HUES48 (cell line): Measurements from ENCODE around the gene ELOA.
A peak's percentile ranks its signal among the peaks of the same experiment; 100 is the strongest.
"Not testable (repeated sequence)": the region's sequence is repeated elsewhere in the genome, so short reads cannot be mapped to it uniquely, and the experiment has no call there.

Experiments
- H3K27ac ChIP-seq: one replicate; pipeline ENCODE4 v1.7.0; 2013; ENCODE audit warnings: low read depth, low read length, inconsistent platforms
- H3K27me3 ChIP-seq: 2 replicates; pipeline ENCODE4 v1.6.1; 2013; ENCODE audit warnings: mild to moderate bottlenecking, low read length; ENCODE audit not compliant: control insufficient read depth, insufficient read depth
- H3K36me3 ChIP-seq: 2 replicates; pipeline ENCODE4 v1.6.1; 2013; ENCODE audit warnings: low read length; ENCODE audit not compliant: control insufficient read depth, insufficient read depth
- H3K4me1 ChIP-seq: 2 replicates; pipeline ENCODE4 v1.6.1; 2013; ENCODE audit warnings: mild to moderate bottlenecking, low read length; ENCODE audit not compliant: control insufficient read depth, insufficient read depth
- H3K4me3 ChIP-seq: 2 replicates; pipeline ENCODE4 v1.5.1; 2013; ENCODE audit warnings: mild to moderate bottlenecking, low read depth, low read length
- H3K9ac ChIP-seq: 2 replicates; pipeline ENCODE4 v1.6.1; 2013; ENCODE audit warnings: mild to moderate bottlenecking, low read depth, low read length, moderate library complexity
- H3K9me3 ChIP-seq: 2 replicates; pipeline ENCODE4 v1.6.1; 2013; ENCODE audit warnings: low read length; ENCODE audit not compliant: control insufficient read depth, insufficient read depth

ELOA gene

GRCh38 chr1:23787701-23788100 is 44.4 kb downstream of the ELOA start:
- no peak overlapping the region for H3K9ac ChIP-seq
- peaks cover 10% of the 10 kb centered on the region for H3K4me1 ChIP-seq
- H3K9me3 ChIP-seq = no peaks in the 10 kb centered on the region
- H3K27ac ChIP-seq = no peak overlapping the region
- H3K27me3 ChIP-seq = no peaks in the 10 kb centered on the region
- H3K4me3 ChIP-seq = no peak overlapping the region
- H3K36me3 ChIP-seq = peaks cover 40% of the 10 kb centered on the region

- Histone ChIP-seq H3K9ac (no peak overlapping the region), H3K27ac (no peak overlapping the region)
These were observed 45.4 kb downstream of the ELOA start for GRCh38 chr1:23788695-23789094.

GRCh38 chr1:23790696-23791515 is 47.6 kb downstream of the ELOA start, which contains the start of gene LYPLA2:
Gene LYPLA2 (plus strand): TSS chr1:23791145. CDS start chr1:23792683, 1,538 bp downstream.
- no peak within 1 kb of the TSS for H3K9ac ChIP-seq
- H3K9me3 ChIP-seq = no peaks in the 10 kb centered on the region
- peaks cover 47% of the 10 kb centered on the region for H3K36me3 ChIP-seq
- H3K27me3 ChIP-seq = no peaks in the 10 kb centered on the region
- peak within 1 kb of the TSS; percentile 85 for H3K4me3 ChIP-seq
- H3K27ac ChIP-seq = peak within 1 kb of the TSS; percentile 79
- peaks cover 10% of the 10 kb centered on the region for H3K4me1 ChIP-seq

More at GRCh38 chr1:23788695-23789094, 45.4 kb downstream of the ELOA start:
- Histone ChIP-seq H3K36me3 (peaks cover 48% of the 10 kb centered on the region), H3K4me3 (no peak overlapping the region), H3K27me3 (no peaks in the 10 kb centered on the region), H3K4me1 (peaks cover 10% of the 10 kb centered on the region), H3K9me3 (no peaks in the 10 kb centered on the region)

GRCh38 chr1:23791516-23792047 is 48.3 kb downstream of the ELOA start:
- no peaks in the 10 kb centered on the region for H3K27me3 ChIP-seq
- H3K9me3 ChIP-seq = no peaks in the 10 kb centered on the region
- peaks cover 10% of the 10 kb centered on the region for H3K4me1 ChIP-seq
- peaks cover 45% of the 10 kb centered on the region for H3K36me3 ChIP-seq
- H3K4me3 ChIP-seq = peak overlapping the region; percentile 85
- peak overlapping the region; percentile 79 for H3K27ac ChIP-seq
- H3K9ac ChIP-seq = no peak overlapping the region

- Histone ChIP-seq H3K36me3 (peaks cover 45% of the 10 kb centered on the region), H3K27ac (peak overlapping the region; percentile 79), H3K9me3 (no peaks in the 10 kb centered on the region), H3K4me3 (peak overlapping the region; percentile 85), H3K4me1 (peaks cover 10% of the 10 kb centered on the region), H3K9ac (no peak overlapping the region), H3K27me3 (no peaks in the 10 kb centered on the region)
These were observed 49.1 kb downstream of the ELOA start for GRCh38 chr1:23792151-23792945.

GRCh38 chr1:23793018-23793781 is 49.9 kb downstream of the ELOA start:
- Histone ChIP-seq H3K36me3 (peaks cover 45% of the 10 kb centered on the region), H3K9me3 (no peaks in the 10 kb centered on the region), H3K27me3 (no peaks in the 10 kb centered on the region), H3K27ac (no peak overlapping the region), H3K4me3 (no peak overlapping the region), H3K9ac (no peak overlapping the region), H3K4me1 (peaks cover 10% of the 10 kb centered on the region)

- no peak overlapping the region for H3K9ac ChIP-seq
- H3K4me3 ChIP-seq = no peak overlapping the region
- H3K36me3 ChIP-seq = peaks cover 48% of the 10 kb centered on the region
- no peaks in the 10 kb centered on the region for H3K9me3 ChIP-seq
- no peaks in the 10 kb centered on the region for H3K27me3 ChIP-seq
- H3K27ac ChIP-seq = no peak overlapping the region
- peaks cover 12% of the 10 kb centered on the region for H3K4me1 ChIP-seq
These were observed 50.8 kb downstream of the ELOA start for GRCh38 chr1:23793861-23794731.

- H3K27me3 ChIP-seq, H3K9me3 ChIP-seq, H3K27ac ChIP-seq, H3K4me3 ChIP-seq, H3K9ac ChIP-seq: not testable (repeated sequence)
- H3K4me1 ChIP-seq = peaks cover 18% of the 10 kb centered on the region
- peaks cover 48% of the 10 kb centered on the region for H3K36me3 ChIP-seq
These were observed 51.5 kb downstream of the ELOA start for GRCh38 chr1:23794732-23795182.

- no peak overlapping the region for H3K4me3 ChIP-seq
- H3K9me3 ChIP-seq = no peaks in the 10 kb centered on the region
- no peak overlapping the region for H3K9ac ChIP-seq
- no peak overlapping the region for H3K27ac ChIP-seq
- peaks cover 11% of the 10 kb centered on the region for H3K4me1 ChIP-seq
- H3K27me3 ChIP-seq = no peaks in the 10 kb centered on the region
- H3K36me3 ChIP-seq = peaks cover 48% of the 10 kb centered on the region
These were observed 52.6 kb downstream of the ELOA start for GRCh38 chr1:23795676-23796465.
